ENCODE measurements around the gene MSH3.
A peak's percentile ranks its signal among the peaks of the same experiment; 100 is the strongest.
"Not testable (repeated sequence)": the region's sequence is repeated elsewhere in the genome, so short reads cannot be mapped to it uniquely, and the experiment has no call there.

The MSH3 gene

DNA sequence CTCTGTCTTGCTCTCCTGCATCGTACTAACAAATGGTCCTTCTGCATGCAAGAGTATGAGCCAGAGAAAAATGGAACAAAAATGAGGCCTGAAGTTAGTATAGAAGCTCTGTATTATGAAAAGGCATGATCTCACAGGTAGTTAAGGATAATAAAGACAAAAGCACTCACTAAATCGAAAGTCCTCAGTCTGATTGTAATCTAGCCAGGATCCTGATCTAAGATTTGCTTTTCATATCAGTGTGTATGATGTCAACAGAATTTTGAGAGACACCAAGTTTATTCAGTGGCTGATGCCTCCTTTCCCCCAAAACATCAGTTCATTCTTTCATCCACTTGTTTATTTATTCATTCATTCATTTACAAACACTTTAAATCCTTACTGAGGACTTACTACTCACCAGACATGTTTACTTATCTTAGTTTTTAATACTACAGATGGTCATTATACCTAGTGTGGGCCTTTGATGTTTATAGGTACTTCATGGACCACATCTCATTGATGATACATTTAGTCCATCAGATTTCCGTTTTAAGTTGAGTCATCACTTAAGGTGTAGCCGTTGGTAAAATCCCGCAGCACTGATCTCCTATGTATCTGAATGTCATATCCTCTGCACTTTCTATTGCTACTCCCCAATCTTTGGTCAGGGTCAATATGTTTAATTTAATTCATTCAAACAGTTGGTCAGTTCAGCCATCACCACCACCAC lies 105.6 kb downstream of the MSH3 start:
- no peak for DNase-seq

- DNase-seq: no peak
Measured at GRCh38 chr5:80760680-80761079, 106.2 kb downstream of the MSH3 start.

GRCh38 chr5:80761176-80761575 lies 106.7 kb downstream of the MSH3 start:
- no peak for DNase-seq

DNA sequence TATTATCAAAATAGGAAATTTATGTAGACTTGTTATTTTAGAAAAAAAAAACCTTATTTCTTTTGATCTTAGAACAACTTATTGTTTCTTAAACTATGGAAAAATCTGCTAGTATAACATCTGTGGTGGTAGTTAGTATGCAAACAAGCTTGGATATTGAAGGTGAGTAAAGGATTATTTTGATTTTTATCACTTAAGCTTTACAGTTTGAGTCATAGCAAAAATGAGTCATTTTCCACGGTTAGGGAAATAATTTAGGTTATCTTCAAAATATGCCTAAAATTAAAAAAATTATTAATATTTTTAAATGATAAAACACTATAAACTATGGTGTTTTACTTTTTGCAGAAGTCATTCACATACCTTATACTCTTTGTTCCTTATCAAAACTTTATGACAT lies 107.5 kb downstream of the MSH3 start:
- no peak for DNase-seq

DNA sequence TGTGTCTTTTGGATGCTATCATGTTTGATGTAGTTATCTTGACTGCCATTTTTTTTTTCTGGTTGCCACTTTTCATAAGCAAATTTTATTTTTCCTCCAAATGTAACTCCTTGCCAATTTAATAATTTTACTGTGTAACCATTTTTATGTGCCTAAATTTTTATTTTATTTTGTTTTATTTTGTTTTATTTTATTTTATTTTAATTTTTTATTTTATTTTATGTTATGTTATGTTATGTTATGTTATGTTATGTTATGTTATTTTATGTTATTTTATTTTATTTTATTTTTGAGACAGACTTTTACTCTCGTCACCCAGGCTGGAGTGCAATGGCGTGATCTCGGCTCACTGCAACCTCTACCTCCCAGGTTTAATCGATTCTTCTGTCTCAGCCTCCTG lies 108.1 kb downstream of the MSH3 start:
- DNase-seq: no peak

GRCh38 chr5:80763211-80763610 lies 108.8 kb downstream of the MSH3 start:
- DNase-seq: no peak

GRCh38 chr5:80763873-80764647 lies 109.6 kb downstream of the MSH3 start:
- no peak for DNase-seq

GRCh38 chr5:80764786-80765185 lies 110.3 kb downstream of the MSH3 start:
- DNase-seq: no peak

- DNase-seq: no peak
Measured at GRCh38 chr5:80777347-80778287, 123.2 kb downstream of the MSH3 start.

GRCh38 chr5:80780024-80780423 lies 125.6 kb downstream of the MSH3 start:
- DNase-seq: no peak

GRCh38 chr5:80780761-80781285 lies 126.4 kb downstream of the MSH3 start:
- no peak for DNase-seq

- no peak for DNase-seq
Measured at GRCh38 chr5:80781356-80781755, 126.9 kb downstream of the MSH3 start.

DNA sequence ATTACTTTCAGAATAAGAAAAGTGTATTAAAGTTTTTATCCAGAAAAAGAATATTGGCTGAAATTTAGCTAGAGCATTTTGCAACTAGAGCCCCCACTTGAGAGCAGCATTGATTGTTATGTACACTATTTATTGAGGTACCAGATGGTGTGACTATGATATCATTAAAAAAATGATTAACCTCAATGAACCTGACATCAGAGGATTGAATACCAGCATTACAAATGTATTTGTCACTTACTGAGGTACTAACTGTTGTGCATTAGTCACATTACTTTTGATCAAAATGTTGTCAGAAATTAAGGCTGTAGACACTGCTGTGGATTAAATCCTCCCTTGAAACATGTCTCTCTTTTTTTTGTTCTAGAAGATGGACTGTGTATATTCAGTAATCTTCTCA lies 128.2 kb downstream of the MSH3 start:
- no peak for DNase-seq

GRCh38 chr5:80783751-80784150 lies 129.3 kb downstream of the MSH3 start:
- DNase-seq: not testable (repeated sequence)

- DNase-seq: no peak
Measured at GRCh38 chr5:80784451-80784850, 130.0 kb downstream of the MSH3 start.

DNA sequence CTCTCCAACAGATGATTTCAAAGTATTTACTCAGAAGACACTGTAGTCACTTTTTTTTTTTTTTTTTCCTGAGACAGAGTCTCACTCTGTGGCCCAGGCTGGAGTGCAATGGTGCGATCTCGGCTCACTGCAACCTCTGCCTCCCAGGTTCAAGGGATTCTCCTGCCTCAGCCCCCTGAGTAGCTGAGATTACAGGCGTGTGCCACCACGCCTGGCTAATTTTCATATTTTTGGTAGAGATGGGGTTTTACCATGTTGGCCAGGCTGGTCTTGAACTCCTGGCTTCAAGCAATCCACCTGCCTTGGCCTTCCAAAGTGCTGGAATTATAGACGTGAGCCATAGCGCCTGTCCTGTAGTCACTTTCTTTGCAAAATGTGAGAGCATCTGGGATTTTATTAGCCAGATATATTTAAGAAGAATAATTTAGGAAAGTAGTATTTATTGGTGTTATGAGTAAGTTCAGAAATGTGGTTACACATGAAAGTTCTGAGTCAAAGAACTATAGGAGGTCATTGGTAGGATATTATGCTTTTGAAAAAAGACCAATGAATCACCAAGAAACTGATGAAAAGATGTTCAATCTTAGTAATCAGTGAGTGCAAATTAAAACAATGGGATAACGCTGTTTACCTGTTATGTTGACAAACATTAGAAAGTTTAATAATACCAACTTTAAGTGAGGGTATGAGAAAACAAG lies 135.0 kb downstream of the MSH3 start:
- not testable (repeated sequence) for DNase-seq

DNA sequence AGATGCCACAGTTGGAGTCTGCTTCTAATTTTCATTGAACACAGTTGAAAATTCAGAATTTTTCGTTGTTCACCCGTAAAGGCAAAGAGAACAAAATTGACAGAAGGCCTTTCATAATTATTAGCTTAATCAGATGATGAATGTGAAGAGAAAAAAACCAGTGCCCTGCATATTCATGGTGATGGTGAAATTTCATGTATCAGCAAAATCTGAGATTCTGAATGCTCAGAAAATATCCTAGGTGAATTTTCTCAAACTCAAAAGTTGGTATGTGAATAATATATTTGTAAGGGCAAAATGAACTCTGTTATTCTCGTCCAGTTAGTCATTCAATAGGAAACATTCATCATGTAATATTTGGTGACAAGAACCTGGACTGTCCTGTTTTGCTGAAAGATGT lies 136.2 kb downstream of the MSH3 start:
- DNase-seq: no peak

- DNase-seq: no peak
Measured at GRCh38 chr5:80793354-80793753, 138.9 kb downstream of the MSH3 start.

GRCh38 chr5:80796846-80797245 lies 142.4 kb downstream of the MSH3 start:
- no peak for DNase-seq

DNA sequence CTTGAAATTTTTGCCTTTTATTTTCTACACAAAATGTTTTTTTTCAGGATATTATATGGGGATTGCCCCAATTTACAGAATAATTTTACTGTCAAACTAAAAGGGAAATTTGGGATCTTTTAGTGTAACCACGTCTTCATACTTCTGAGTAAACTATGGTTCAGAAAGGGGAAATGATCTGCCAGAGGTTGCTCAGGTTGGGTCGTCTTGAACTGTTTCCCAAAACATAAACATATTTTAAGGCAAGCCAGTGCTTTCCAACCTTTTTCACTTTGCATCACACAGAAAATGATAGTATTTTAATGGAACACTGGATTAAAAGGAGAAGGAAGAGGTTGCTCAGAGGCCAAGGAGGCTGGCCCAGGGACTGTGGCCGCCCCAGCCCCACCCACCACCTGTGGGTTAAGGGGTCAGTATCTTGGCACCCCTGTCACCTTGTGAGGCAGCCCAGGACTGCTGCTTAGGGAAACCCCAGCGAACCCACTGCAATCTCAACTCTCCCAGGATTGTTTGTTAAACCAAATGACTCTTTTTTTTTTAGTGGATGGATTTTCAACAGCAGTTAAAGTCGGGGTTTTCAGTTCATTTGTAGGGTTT lies 143.1 kb downstream of the MSH3 start:
- no peak for DNase-seq

GRCh38 chr5:80798166-80798565 lies 143.7 kb downstream of the MSH3 start:
- no peak for DNase-seq

GRCh38 chr5:80798633-80799032 lies 144.2 kb downstream of the MSH3 start:
- peak; percentile 25 for DNase-seq
